GM12878 (cell line): ENCODE results near the gene OTUD5. TPM values are rescaled to one million over a fixed set of nuclear protein-coding genes. Genes with fewer than 3 reads are reported as not detected.
A peak's percentile ranks its signal among the peaks of the same experiment; 100 is the strongest.

ENCODE experiments used
- CBFB ChIP-seq: IDR thresholded peaks from 2 replicates; pipeline ENCODE4 v1.6.1; 2016; ENCODE audit warnings: antibody characterized with exemption, low read depth
- EGR1 ChIP-seq, 2 experiments: IDR thresholded peaks; 1 replicate in 1 of 2; 2 replicates in 1 of 2; pipeline ENCODE4 v1.6.1; 2011 to 2012; ENCODE audit warnings: low read depth in 2 of 2, low read length in 2 of 2, borderline replicate concordance in 1 of 2, mild to moderate bottlenecking in 1 of 2, moderate library complexity in 1 of 2
- EP300 ChIP-seq, 2 experiments: fragments of 150-350 bp in 1 of 2; IDR thresholded peaks; 2 replicates each; pipeline ENCODE4 v1.6.1; 2011 to 2012; ENCODE audit warnings: low read depth in 2 of 2, low read length in 2 of 2, borderline replicate concordance in 1 of 2, improper control_type of control experiment in 1 of 2, inconsistent platforms in 1 of 2; ENCODE audit not compliant: control insufficient read depth in 1 of 2
- IKZF2 ChIP-seq, 2 experiments: fragments of 450-650 bp; IDR thresholded peaks; 2 replicates each; pipeline ENCODE4 v1.6.1; 2017; ENCODE audit warnings: mild to moderate bottlenecking in 2 of 2, moderate library complexity in 2 of 2
- MTA3 ChIP-seq: IDR thresholded peaks from 2 replicates; pipeline ENCODE4 v1.6.1; 2012; ENCODE audit warnings: low read length, inconsistent platforms, borderline replicate concordance
- NFXL1 ChIP-seq: fragments of 450-650 bp; IDR thresholded peaks from 2 replicates; pipeline ENCODE4 v1.6.1; 2017; ENCODE audit warnings: antibody characterized with exemption, mild to moderate bottlenecking, borderline replicate concordance
- RAD51 ChIP-seq: fragments of 450-650 bp; IDR thresholded peaks from 2 replicates; pipeline ENCODE4 v1.6.1; 2016; ENCODE audit warnings: moderate library complexity, mild to moderate bottlenecking, inconsistent platforms
- RFX5 ChIP-seq: IDR thresholded peaks from 2 replicates; pipeline ENCODE4 v1.6.1; 2011; ENCODE audit warnings: low read depth, low read length, improper control_type of control experiment
- SMC3 ChIP-seq: IDR thresholded peaks from 2 replicates; pipeline ENCODE4 v1.6.1; 2011; ENCODE audit warnings: low read length, improper control_type of control experiment, borderline replicate concordance
- SRF ChIP-seq, 2 experiments: IDR thresholded peaks; 2 replicates each; pipeline ENCODE4 v1.6.1; 2011; ENCODE audit warnings: low read depth in 2 of 2, low read length in 2 of 2, mild to moderate bottlenecking in 1 of 2, moderate library complexity in 1 of 2
- polyA plus RNA-seq, 11 experiments: library from polyadenylated mRNA; depleted of rRNA in 4 of 11; unstranded in 6 of 11; stranded (reverse) in 5 of 11; fragments of >200 nt; fragmentation: Nextera tagmentation in 4 of 11; fragmentation: Illumina TruSeq in 1 of 11; extraction: Ambion mirVana in 4 of 11; extraction: Trizol in 1 of 11; gene quantifications; 1 replicate in 1 of 11; 2 replicates in 10 of 11; pipeline versions ENCODE4 v1.2.1 to v1.2.3, GENCODE V29; 2011 to 2016; ENCODE audit warnings: inconsistent platforms in 2 of 11, missing spikeins in 2 of 11, low read depth in 1 of 11
- total RNA-seq, 4 experiments: library from RNA; depleted of rRNA in 3 of 4; stranded (reverse); fragments of >200 nt in 3 of 4; fragmentation: Illumina TruSeq in 1 of 4; extraction: Trizol in 1 of 4; gene quantifications; 2 replicates each; pipeline versions ENCODE4 v1.2.1 to v1.2.3, GENCODE V29; 2013 to 2021
- TF ChIP-seq, protein P1 (sequence below): fragments of 450-650 bp; IDR thresholded peaks from 2 replicates; pipeline ENCODE4 v1.6.1; 2018; ENCODE audit warnings: mild to moderate bottlenecking, low read depth, moderate library complexity; ENCODE audit not compliant: partially characterized antibody
- TF ChIP-seq, protein P2 (sequence below): fragments of 450-650 bp; IDR thresholded peaks from 2 replicates; pipeline ENCODE4 v1.6.1; 2016; ENCODE audit warnings: mild to moderate bottlenecking, moderate library complexity, borderline replicate concordance
- TF ChIP-seq, protein P3 (sequence below): fragments of 450-650 bp; IDR thresholded peaks from 2 replicates; pipeline ENCODE4 v1.6.1; 2017; ENCODE audit warnings: low read depth, mild to moderate bottlenecking, moderate library complexity
- TF ChIP-seq, protein P4 (sequence below): fragments of 450-650 bp; IDR thresholded peaks from 2 replicates; pipeline ENCODE4 v1.6.1; 2017; ENCODE audit warnings: mild to moderate bottlenecking, moderate library complexity

The OTUD5 gene
- total and polyA plus RNA-seq, 10 of the 15 experiments (the other 5 are each of a cell fraction or from before 2014, with no cell fraction given): 2.0 to 50.3 (median 22.7) TPM

DNA sequence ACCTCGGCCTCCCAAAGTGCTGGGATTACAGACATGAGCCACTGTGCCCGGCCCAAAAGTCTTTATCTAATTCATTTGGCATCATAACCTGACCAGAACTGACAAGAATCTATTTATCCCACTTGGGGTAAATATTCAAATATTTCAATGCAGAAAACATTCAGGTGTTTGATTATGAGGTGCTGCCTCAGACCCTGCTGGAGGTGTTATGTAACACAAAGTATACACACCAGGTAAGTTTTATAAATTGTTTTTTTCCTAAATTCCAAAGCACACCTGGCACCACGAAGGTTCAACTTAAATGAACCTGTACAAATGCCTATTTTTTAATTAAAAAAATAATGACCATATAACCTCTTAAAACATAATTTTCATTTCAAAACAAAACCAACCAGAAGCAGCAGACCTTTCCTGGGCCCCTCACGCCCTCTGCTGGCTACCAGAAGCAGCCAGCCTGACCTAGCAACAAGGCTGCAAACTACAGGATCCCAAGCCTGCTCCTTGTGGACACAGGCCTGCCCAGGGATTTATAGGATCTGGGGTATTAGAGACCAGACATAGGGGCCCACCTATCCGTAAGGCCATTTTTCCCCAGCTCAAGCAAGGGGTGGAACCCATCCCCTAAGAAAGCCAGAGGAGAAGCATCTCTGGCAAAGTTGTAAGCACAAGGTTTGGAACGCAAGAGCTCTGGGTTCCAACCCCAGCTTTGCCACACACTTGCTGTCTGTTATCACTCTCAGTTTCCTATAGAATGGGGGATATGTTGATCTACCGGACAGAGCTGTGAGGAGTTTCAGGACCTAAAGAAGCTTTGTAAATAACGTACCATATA lies 11.7 kb downstream of the OTUD5 start (continued):
- TF ChIP-seq EP300 (IDR thresholded peaks at IDR 0.05; ENCODE audit: borderline replicate concordance in 1 of 2, control insufficient read depth in 1 of 2, low read depth in 2 of 2, low read length in 2 of 2): no peak
- TF ChIP-seq RAD51: no peak
- no peak for TF ChIP-seq RFX5
- TF ChIP-seq, protein P1, sequence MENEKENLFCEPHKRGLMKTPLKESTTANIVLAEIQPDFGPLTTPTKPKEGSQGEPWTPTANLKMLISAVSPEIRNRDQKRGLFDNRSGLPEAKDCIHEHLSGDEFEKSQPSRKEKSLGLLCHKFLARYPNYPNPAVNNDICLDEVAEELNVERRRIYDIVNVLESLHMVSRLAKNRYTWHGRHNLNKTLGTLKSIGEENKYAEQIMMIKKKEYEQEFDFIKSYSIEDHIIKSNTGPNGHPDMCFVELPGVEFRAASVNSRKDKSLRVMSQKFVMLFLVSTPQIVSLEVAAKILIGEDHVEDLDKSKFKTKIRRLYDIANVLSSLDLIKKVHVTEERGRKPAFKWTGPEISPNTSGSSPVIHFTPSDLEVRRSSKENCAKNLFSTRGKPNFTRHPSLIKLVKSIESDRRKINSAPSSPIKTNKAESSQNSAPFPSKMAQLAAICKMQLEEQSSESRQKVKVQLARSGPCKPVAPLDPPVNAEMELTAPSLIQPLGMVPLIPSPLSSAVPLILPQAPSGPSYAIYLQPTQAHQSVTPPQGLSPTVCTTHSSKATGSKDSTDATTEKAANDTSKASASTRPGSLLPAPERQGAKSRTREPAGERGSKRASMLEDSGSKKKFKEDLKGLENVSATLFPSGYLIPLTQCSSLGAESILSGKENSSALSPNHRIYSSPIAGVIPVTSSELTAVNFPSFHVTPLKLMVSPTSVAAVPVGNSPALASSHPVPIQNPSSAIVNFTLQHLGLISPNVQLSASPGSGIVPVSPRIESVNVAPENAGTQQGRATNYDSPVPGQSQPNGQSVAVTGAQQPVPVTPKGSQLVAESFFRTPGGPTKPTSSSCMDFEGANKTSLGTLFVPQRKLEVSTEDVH: no peak
- TF ChIP-seq, protein P2, sequence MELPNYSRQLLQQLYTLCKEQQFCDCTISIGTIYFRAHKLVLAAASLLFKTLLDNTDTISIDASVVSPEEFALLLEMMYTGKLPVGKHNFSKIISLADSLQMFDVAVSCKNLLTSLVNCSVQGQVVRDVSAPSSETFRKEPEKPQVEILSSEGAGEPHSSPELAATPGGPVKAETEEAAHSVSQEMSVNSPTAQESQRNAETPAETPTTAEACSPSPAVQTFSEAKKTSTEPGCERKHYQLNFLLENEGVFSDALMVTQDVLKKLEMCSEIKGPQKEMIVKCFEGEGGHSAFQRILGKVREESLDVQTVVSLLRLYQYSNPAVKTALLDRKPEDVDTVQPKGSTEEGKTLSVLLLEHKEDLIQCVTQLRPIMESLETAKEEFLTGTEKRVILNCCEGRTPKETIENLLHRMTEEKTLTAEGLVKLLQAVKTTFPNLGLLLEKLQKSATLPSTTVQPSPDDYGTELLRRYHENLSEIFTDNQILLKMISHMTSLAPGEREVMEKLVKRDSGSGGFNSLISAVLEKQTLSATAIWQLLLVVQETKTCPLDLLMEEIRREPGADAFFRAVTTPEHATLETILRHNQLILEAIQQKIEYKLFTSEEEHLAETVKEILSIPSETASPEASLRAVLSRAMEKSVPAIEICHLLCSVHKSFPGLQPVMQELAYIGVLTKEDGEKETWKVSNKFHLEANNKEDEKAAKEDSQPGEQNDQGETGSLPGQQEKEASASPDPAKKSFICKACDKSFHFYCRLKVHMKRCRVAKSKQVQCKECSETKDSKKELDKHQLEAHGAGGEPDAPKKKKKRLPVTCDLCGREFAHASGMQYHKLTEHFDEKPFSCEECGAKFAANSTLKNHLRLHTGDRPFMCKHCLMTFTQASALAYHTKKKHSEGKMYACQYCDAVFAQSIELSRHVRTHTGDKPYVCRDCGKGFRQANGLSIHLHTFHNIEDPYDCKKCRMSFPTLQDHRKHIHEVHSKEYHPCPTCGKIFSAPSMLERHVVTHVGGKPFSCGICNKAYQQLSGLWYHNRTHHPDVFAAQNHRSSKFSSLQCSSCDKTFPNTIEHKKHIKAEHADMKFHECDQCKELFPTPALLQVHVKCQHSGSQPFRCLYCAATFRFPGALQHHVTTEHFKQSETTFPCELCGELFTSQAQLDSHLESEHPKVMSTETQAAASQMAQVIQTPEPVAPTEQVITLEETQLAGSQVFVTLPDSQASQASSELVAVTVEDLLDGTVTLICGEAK: no peak
- peak; percentile 17 to 20; a peak in 2 of 4 replicates for TF ChIP-seq IKZF2 (IDR thresholded peaks at IDR 0.05)
- TF ChIP-seq SMC3: peak; percentile 90
- TF ChIP-seq EGR1 (IDR thresholded peaks at IDR 0.05; ENCODE audit: borderline replicate concordance in 1 of 2, low read depth in 2 of 2, low read length in 2 of 2): no peak
- no peak for TF ChIP-seq NFXL1
- TF ChIP-seq, protein P3, sequence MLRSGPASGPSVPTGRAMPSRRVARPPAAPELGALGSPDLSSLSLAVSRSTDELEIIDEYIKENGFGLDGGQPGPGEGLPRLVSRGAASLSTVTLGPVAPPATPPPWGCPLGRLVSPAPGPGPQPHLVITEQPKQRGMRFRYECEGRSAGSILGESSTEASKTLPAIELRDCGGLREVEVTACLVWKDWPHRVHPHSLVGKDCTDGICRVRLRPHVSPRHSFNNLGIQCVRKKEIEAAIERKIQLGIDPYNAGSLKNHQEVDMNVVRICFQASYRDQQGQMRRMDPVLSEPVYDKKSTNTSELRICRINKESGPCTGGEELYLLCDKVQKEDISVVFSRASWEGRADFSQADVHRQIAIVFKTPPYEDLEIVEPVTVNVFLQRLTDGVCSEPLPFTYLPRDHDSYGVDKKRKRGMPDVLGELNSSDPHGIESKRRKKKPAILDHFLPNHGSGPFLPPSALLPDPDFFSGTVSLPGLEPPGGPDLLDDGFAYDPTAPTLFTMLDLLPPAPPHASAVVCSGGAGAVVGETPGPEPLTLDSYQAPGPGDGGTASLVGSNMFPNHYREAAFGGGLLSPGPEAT: no peak
- TF ChIP-seq MTA3: no peak
- no peak for TF ChIP-seq CBFB
- TF ChIP-seq SRF (IDR thresholded peaks at IDR 0.05; ENCODE audit: low read depth in 2 of 2, low read length in 2 of 2): no peak
- TF ChIP-seq, protein P4, sequence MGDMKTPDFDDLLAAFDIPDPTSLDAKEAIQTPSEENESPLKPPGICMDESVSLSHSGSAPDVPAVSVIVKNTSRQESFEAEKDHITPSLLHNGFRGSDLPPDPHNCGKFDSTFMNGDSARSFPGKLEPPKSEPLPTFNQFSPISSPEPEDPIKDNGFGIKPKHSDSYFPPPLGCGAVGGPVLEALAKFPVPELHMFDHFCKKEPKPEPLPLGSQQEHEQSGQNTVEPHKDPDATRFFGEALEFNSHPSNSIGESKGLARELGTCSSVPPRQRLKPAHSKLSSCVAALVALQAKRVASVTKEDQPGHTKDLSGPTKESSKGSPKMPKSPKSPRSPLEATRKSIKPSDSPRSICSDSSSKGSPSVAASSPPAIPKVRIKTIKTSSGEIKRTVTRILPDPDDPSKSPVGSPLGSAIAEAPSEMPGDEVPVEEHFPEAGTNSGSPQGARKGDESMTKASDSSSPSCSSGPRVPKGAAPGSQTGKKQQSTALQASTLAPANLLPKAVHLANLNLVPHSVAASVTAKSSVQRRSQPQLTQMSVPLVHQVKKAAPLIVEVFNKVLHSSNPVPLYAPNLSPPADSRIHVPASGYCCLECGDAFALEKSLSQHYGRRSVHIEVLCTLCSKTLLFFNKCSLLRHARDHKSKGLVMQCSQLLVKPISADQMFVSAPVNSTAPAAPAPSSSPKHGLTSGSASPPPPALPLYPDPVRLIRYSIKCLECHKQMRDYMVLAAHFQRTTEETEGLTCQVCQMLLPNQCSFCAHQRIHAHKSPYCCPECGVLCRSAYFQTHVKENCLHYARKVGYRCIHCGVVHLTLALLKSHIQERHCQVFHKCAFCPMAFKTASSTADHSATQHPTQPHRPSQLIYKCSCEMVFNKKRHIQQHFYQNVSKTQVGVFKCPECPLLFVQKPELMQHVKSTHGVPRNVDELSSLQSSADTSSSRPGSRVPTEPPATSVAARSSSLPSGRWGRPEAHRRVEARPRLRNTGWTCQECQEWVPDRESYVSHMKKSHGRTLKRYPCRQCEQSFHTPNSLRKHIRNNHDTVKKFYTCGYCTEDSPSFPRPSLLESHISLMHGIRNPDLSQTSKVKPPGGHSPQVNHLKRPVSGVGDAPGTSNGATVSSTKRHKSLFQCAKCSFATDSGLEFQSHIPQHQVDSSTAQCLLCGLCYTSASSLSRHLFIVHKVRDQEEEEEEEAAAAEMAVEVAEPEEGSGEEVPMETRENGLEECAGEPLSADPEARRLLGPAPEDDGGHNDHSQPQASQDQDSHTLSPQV: peak; percentile 35; the same call in 1 of the 2 replicates
